Activated CD8-positive, alpha-beta T cell treated with anti-CD3 and anti-CD28 coated beads for 36 hours (primary cell): ENCODE measurements around the gene GDAP2. TPM values are rescaled to one million over a fixed set of nuclear protein-coding genes. Genes with fewer than 3 reads are reported as not detected.

Experiments used
- ATAC-seq: fragments of 200-7000 bp; cut with Tn5 transposase; one replicate; pipeline ENCODE4 v1.10.0; 2021; ENCODE audit warnings: mild to moderate bottlenecking, moderate library complexity
- CTCF ChIA-PET: fragments of 350-600 bp; sonication (Branson Sonifier 250); formaldehyde crosslinking; loops from one replicate; lab custom pipeline; 2021; ENCODE audit warnings: antibody characterized with exemption; lab: Charles Lee
- POLR2A ChIA-PET: fragments of 350-600 bp; sonication (Branson Sonifier 250); formaldehyde crosslinking; loops from one replicate; lab custom pipeline; 2021; ENCODE audit warnings: antibody characterized with exemption; lab: Charles Lee
- DNase-seq: peaks from one replicate; pipeline ENCODE4 v3.0.0-alpha.2; 2020
- H3K27ac Mint-ChIP-seq: one replicate; pipeline ENCODE4 v1.8.0; 2021; ENCODE audit warnings: mild to moderate bottlenecking, mixed read lengths
- H3K27me3 Mint-ChIP-seq: one replicate; pipeline ENCODE4 v1.8.0; 2021; ENCODE audit warnings: mixed read lengths
- H3K36me3 Mint-ChIP-seq: one replicate; pipeline ENCODE4 v1.8.0; 2021; ENCODE audit warnings: low read depth, mixed read lengths
- H3K4me1 Mint-ChIP-seq: one replicate; pipeline ENCODE4 v1.8.0; 2021; ENCODE audit warnings: low read depth, mixed read lengths
- H3K4me3 Mint-ChIP-seq: one replicate; pipeline ENCODE4 v1.8.0; 2021; ENCODE audit warnings: mild to moderate bottlenecking, moderate library complexity, mixed read lengths
- H3K9me3 Mint-ChIP-seq: one replicate; pipeline ENCODE4 v1.8.0; 2021; ENCODE audit warnings: mixed read lengths
- CTCF ChIP-seq: fragments of 200-600 bp; IDR thresholded peaks from one replicate; pipeline ENCODE4 v1.8.0; 2022; ENCODE audit warnings: antibody characterized with exemption, mild to moderate bottlenecking
- intact Hi-C: fragments of 100-400 bp; cut with micrococcal nuclease; formaldehyde crosslinking; loops from one replicate; pipeline ENCODE4 v1.10.0; 2022
- total RNA-seq, 2 experiments: library from RNA; stranded (reverse); gene quantifications; one replicate each; pipeline ENCODE4 v1.2.3, GENCODE V29; 2021

GDAP2 gene
- total RNA-seq, 2 experiments from 2014 or later, result 18.5 to 20.4 TPM

GRCh38 chr1:117967881-117968280, 38.5 kb upstream of the GDAP2 start:
- ATAC-seq (no peak), DNase-seq (no peak)
- CTCF ChIA-PET, result no interaction called here
- TF ChIP-seq CTCF, result no peak
- Mint-ChIP-seq H3K36me3 (peaks cover 15% of the 10 kb centered on the region), H3K9me3 (no peaks in the 10 kb centered on the region), H3K27me3 (peaks cover 4% of the 10 kb centered on the region), H3K4me1 (peaks cover 11% of the 10 kb centered on the region), H3K4me3 (no peak overlapping the region), H3K27ac (no peak overlapping the region)
- intact Hi-C loops, result no loop called here
- POLR2A ChIA-PET, result interaction anchor here (1.1 kb wide), 1 partner anchor 38 kb away, joined by 3 read pairs; the partner anchor contains the start of genes GDAP2 and WDR3

GRCh38 chr1:117967477-117967876, 38.1 kb upstream of the GDAP2 start:
- ATAC-seq (no peak), DNase-seq (no peak)
- H3K4me1 Mint-ChIP-seq, result peaks cover 11% of the 10 kb centered on the region
- H3K9me3 Mint-ChIP-seq, result no peaks in the 10 kb centered on the region
- POLR2A ChIA-PET, result interaction anchor here (1.1 kb wide), 1 partner anchor 38 kb away, joined by 3 read pairs; the partner anchor contains the start of genes GDAP2 and WDR3
- TF ChIP-seq CTCF, result no peak
- no peak overlapping the region for H3K27ac Mint-ChIP-seq
- CTCF ChIA-PET, result no interaction called here
- H3K36me3 Mint-ChIP-seq, result peaks cover 17% of the 10 kb centered on the region
- H3K4me3 Mint-ChIP-seq, result no peak overlapping the region
- intact Hi-C loops, result no loop called here
- H3K27me3 Mint-ChIP-seq, result peaks cover 3% of the 10 kb centered on the region

GRCh38 chr1:117964290-117965038, 35.0 kb upstream of the GDAP2 start:
- Mint-ChIP-seq H3K9me3 (no peaks in the 10 kb centered on the region), H3K36me3 (peaks cover 34% of the 10 kb centered on the region), H3K27ac (peak overlapping the region; percentile 73), H3K27me3 (no peaks in the 10 kb centered on the region), H3K4me3 (no peak overlapping the region), H3K4me1 (peaks cover 11% of the 10 kb centered on the region)
- POLR2A ChIA-PET, result no interaction called here
- CTCF ChIA-PET, result no interaction called here
- DNase-seq, result no peak
- ATAC-seq, result peak; percentile 39
- TF ChIP-seq CTCF, result no peak
- intact Hi-C loops, result no loop called here

GRCh38 chr1:117959364-117959763, 29.9 kb upstream of the GDAP2 start:
- H3K27ac Mint-ChIP-seq, result no peak overlapping the region
- H3K4me1 Mint-ChIP-seq, result peaks cover 6% of the 10 kb centered on the region
- TF ChIP-seq CTCF, result no peak
- intact Hi-C loops, result no loop called here
- H3K4me3 Mint-ChIP-seq, result no peak overlapping the region
- H3K27me3 Mint-ChIP-seq, result no peaks in the 10 kb centered on the region
- ChIA-PET POLR2A (no interaction called here), CTCF (no interaction called here)
- DNase-seq, result no peak
- H3K36me3 Mint-ChIP-seq, result peaks cover 59% of the 10 kb centered on the region
- no peak for ATAC-seq
- H3K9me3 Mint-ChIP-seq, result no peaks in the 10 kb centered on the region

GRCh38 chr1:117952386-117952785, 23.0 kb upstream of the GDAP2 start:
- CTCF ChIA-PET, result no interaction called here
- H3K4me3 Mint-ChIP-seq, result no peak overlapping the region
- POLR2A ChIA-PET, result no interaction called here
- DNase-seq (no peak), ATAC-seq (no peak)
- no peaks in the 10 kb centered on the region for H3K9me3 Mint-ChIP-seq
- H3K27ac Mint-ChIP-seq, result no peak overlapping the region
- H3K36me3 Mint-ChIP-seq, result peaks cover 61% of the 10 kb centered on the region
- TF ChIP-seq CTCF, result no peak
- H3K4me1 Mint-ChIP-seq, result no peaks in the 10 kb centered on the region
- intact Hi-C loops, result no loop called here
- H3K27me3 Mint-ChIP-seq, result no peaks in the 10 kb centered on the region
